Renal pelvis (tissue), 4 donors: ENCODE results near the gene RNU7-1. TPM values are rescaled to one million over a fixed set of nuclear protein-coding genes. Genes with fewer than 3 reads are reported as not detected.

Source experiments
- DNase-seq: peaks from one replicate; pipeline ENCODE4 v3.0.0-alpha.2; 2013
- polyA plus RNA-seq, 3 donors: library from polyadenylated mRNA; unstranded; fragments of 120-200 nt; gene quantifications; one replicate each; pipeline ENCODE4 v1.2.1, GENCODE V29; 2013; ENCODE audit not compliant: insufficient read length in 3 of 3

The RNU7-1 gene
- polyA plus RNA-seq, 3 donors: 5.8 TPM; not detected in 2

- no peak for DNase-seq
Observed at GRCh38 chr12:6916426-6917200, 27.0 kb upstream of the RNU7-1 start.

- no peak for DNase-seq
Observed at GRCh38 chr12:6917491-6918231, 26.0 kb upstream of the RNU7-1 start.

DNA sequence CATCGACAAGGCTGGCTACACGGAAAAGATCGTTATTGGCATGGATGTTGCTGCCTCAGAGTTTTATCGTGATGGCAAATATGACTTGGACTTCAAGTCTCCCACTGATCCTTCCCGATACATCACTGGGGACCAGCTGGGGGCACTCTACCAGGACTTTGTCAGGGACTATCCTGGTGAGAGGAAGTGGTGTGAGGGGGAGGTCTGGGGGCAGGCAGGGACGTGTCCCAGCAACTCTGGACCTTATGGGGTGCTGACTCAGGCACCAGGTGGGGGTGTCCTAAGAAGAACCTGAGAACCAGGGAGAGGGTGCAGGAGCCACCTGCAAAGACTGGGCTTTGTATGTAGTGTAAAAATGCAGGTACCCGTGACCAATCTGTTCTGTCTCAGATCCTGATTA, 24.0 kb upstream of the RNU7-1 start:
- no peak for DNase-seq

DNA sequence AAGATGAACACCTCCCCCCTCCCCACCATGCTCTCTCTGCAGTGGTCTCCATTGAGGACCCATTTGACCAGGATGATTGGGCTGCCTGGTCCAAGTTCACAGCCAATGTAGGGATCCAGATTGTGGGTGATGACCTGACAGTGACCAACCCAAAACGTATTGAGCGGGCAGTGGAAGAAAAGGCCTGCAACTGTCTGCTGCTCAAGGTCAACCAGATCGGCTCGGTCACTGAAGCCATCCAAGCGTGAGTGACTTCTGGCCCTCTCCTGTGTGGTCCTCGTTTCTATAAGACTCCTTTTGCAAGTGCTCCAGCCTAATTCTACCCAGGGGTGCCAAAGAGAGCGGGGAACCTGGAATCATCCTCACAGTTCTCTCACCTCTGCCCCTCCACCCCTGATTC, 22.1 kb upstream of the RNU7-1 start:
- no peak for DNase-seq

- no peak for DNase-seq
Observed at GRCh38 chr12:6921996-6922946, 21.3 kb upstream of the RNU7-1 start.

DNA sequence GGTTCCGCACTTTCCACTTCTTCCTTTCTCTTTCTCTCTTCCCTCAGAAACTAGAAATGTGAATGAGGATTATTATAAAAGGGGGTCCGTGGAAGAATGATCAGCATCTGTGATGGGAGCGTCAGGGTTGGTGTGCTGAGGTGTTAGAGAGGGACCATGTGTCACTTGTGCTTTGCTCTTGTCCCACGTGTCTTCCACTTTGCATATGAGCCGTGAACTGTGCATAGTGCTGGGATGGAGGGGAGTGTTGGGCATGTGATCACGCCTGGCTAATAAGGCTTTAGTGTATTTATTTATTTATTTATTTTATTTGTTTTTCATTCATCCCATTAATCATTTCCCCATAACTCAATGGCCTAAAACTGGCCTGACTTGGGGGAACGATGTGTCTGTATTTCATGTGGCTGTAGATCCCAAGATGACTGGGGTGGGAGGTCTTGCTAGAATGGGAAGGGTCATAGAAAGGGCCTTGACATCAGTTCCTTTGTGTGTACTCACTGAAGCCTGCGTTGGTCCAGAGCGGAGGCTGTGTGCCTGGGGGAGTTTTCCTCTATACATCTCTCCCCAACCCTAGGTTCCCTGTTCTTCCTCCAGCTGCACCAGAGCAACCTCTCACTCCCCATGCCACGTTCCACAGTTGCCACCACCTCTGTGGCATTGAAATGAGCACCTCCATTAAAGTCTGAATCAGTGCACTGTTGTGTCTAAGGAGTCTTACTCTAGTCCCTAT, 20.4 kb upstream of the RNU7-1 start:
- no peak for DNase-seq

GRCh38 chr12:6923851-6924250, 19.8 kb upstream of the RNU7-1 start:
- DNase-seq: no peak

DNA sequence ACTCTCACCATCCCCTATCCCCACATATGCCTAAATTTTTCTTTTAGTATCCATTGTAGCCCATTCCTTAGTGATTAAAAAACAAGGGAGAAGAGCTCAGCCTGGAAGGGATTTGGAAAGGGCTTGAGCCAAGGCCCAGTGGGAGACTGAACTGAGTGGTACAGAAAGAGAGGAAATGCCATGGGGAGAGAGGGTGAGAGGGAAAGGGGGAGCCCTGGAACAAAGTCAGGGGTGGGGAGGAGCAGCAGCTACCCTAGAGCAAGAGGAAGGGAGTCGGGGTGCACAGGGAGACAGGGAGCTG, 18.4 kb upstream of the RNU7-1 start:
- no peak for DNase-seq

DNA sequence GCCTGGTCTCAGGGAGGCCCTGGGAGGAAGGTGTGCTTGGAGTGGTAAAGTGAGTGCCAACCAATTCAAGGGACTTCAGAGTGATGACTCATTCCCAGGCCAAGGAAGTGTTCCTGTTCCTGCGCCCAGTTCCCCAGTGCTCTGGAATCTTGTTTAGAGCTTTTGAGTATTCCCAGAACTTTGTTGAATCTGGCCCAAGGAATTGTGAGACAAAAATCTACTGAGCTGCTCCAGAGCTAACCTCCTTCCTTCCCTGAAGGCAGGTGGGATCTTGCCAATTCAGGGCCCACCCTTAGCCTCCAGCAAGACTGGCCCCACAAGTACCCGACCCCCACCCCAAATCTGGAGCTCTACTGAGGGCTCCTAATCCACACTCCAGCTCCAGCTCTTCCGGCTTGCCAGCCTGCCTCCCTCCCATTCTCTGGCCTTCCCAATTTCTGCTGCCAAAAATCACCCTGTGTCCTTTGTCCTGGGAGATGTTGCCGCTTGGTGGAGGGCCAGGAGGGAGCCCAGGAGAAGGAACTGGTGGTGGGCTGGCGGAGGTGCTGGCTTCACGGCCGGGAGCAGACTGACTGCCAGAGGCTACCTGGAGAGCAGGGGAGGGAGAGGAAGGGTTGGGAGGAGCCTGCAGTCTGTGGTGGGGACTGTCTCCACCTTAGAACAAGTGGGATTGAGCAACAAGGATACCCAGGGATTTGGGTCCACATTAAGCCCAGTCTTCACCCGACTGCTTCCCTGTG, 17.9 kb upstream of the RNU7-1 start:
- no peak for DNase-seq

DNA sequence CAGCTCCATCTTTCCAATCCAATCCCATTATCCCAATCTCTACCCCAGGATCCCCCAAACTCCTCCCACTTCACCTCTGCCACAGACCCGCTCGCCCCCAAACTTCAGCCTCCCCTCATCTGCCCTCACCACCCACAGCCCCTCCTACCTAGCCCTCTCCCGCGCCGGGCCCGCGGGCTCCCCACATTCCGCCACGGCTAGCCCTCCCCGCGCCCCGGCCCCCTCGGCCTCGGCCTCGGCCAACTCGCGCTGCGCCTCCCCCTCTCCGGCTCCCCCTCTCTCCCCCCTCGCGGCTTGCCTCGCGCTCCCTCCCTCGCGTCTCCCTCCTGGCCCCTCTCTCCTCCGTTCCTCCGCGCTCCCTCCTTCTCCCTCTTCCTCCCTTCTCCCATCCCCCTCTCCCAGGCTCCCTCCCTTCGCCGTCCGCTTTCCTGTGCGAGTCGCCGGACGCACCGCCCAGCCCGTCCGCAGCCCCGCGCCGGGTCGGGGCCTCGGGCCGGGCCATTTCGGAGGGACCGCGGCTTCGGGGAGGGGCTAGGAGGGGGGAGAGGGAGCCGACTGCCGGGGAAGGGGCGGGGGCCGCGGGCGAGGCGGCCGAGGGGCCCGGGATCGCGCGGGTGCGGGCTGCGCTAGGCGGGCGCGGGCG, 16.1 kb upstream of the RNU7-1 start, which contains the start of gene ATN1:
TSS of gene ATN1 (plus strand) at position 581 of the 643 bp plus-strand sequence. CDS start 6,043 bp downstream, outside the sequence.
- DNase-seq: peak; percentile 90

DNA sequence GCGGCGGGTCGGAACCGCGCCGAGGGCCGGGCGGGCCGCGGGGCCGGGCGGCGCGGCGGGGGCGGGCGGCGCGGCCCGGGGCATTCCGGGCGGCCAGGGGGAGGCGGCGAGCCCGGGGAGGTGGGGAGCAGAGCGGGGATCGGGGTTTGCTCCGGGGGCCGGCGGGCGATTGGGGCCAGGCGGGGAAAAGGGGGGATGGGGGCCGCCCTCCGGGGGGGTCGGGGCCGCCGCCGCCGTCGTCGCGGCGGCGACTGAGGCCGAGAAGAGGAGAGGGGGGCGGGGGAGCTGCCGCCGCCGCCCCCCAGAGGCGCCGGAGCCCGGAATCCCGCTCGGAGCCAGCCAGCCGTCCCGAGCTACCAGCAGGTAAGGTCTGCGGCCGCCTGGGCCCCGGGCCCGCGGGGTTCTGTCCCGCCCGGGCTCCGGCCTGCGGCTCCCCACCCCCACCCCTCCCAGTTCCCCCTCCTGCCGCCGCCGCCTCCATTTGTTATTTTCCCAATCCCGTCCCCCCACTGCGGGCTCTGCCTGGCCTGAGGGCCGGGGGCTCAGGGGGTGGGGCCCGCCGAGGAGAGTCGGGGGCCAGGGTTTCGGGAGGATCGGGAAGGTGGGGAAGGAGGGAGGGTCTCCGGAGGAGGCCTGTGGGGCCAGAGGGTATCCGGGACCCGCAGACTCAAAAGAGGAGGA, 15.5 kb upstream of the RNU7-1 start:
- no peak for DNase-seq

GRCh38 chr12:6928703-6929407, 14.8 kb upstream of the RNU7-1 start:
- DNase-seq: no peak

GRCh38 chr12:6929466-6930452, 13.9 kb upstream of the RNU7-1 start:
- DNase-seq: no peak

GRCh38 chr12:6932766-6933165, 10.8 kb upstream of the RNU7-1 start:
- no peak for DNase-seq

DNA sequence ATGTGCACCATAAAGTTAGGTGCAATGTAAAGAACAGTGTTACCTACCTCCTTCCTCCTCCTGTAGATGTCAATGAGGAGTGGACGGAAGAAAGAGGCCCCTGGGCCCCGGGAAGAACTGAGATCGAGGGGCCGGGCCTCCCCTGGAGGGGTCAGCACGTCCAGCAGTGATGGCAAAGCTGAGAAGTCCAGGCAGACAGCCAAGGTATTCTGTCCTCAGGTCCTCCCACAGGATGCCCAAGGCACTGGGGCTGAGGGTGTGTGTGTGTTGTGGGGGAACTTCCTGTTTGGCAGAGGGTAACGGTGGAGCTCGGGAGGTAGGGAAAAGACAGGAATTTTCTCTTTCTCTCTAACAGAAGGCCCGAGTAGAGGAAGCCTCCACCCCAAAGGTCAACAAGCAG, 9.5 kb upstream of the RNU7-1 start:
- no peak for DNase-seq

GRCh38 chr12:6935371-6936193, 8.0 kb upstream of the RNU7-1 start:
- DNase-seq: no peak

DNA sequence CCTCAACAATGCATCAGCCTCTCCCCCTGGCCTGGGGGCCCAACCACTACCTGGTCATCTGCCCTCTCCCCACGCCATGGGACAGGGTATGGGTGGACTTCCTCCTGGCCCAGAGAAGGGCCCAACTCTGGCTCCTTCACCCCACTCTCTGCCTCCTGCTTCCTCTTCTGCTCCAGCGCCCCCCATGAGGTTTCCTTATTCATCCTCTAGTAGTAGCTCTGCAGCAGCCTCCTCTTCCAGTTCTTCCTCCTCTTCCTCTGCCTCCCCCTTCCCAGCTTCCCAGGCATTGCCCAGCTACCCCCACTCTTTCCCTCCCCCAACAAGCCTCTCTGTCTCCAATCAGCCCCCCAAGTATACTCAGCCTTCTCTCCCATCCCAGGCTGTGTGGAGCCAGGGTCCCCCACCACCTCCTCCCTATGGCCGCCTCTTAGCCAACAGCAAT, 7.4 kb upstream of the RNU7-1 start:
- no peak for DNase-seq
